HEK293 (cell line): Measurements from ENCODE around the gene GLRA3.

Source experiments
- CTCF ChIA-PET: fragments of 350-600 bp; formaldehyde crosslinking; extraction: SDS; loops from one replicate; lab custom pipeline; 2021; ENCODE audit warnings: antibody characterized with exemption; lab: Yijun Ruan, JAX
- POLR2A ChIA-PET: fragments of 300-600 bp; formaldehyde crosslinking; extraction: SDS; loops from one replicate; lab custom pipeline; 2020; ENCODE audit warnings: antibody characterized with exemption, inconsistent platforms; lab: Yijun Ruan, JAX
- H3K27ac ChIP-seq: fragments of 200-500 bp; sonication (Bioruptor generic); 2 replicates; pipeline ENCODE4 v1.5.1; 2014; ENCODE audit warnings: low read depth, low read length, control low read depth, inconsistent platforms; ENCODE audit errors: extremely low read depth
- H3K36me3 ChIP-seq, 2 experiments: fragments of 200-500 bp in 1 of 2; sonication (Bioruptor generic) in 1 of 2; 1 replicate in 1 of 2; 2 replicates in 1 of 2; pipeline ENCODE4 v1.5.1; 2014 to 2017; ENCODE audit warnings: inconsistent platforms in 2 of 2, low read length in 2 of 2; ENCODE audit not compliant: control insufficient read depth in 2 of 2, insufficient read depth in 1 of 2
- H3K4me1 ChIP-seq: fragments of 200-500 bp; sonication (Bioruptor generic); 2 replicates; pipeline ENCODE4 v1.5.1; 2014; ENCODE audit warnings: mild to moderate bottlenecking, low read length, inconsistent platforms; ENCODE audit not compliant: control insufficient read depth, insufficient read depth
- H3K4me3 ChIP-seq: 2 replicates; pipeline ENCODE4 v1.5.1; 2011; ENCODE audit warnings: low read depth, mild to moderate bottlenecking, control low read depth, low read length, moderate library complexity
- H3K9me3 ChIP-seq: fragments of 200-500 bp; sonication (Bioruptor generic); 2 replicates; pipeline ENCODE4 v1.5.1; 2014; ENCODE audit warnings: low read depth, low read length, inconsistent platforms; ENCODE audit not compliant: control insufficient read depth, insufficient read depth
- BCL11B ChIP-seq: fragments of 450-650 bp; formaldehyde crosslinking; IDR thresholded peaks from 2 replicates; pipeline ENCODE4 v1.5.1; 2016; ENCODE audit warnings: low read depth, missing biosample characterization, missing genetic modification characterization
- GLI4 ChIP-seq: fragments of 450-650 bp; formaldehyde crosslinking; IDR thresholded peaks from 2 replicates; pipeline ENCODE4 v1.5.1; 2016; ENCODE audit warnings: missing biosample characterization, missing genetic modification characterization
- MZF1 ChIP-seq: fragments of 450-650 bp; formaldehyde crosslinking; IDR thresholded peaks from 2 replicates; pipeline ENCODE4 v1.5.1; 2017; ENCODE audit warnings: missing biosample characterization, missing genetic modification characterization, borderline replicate concordance
- OVOL3 ChIP-seq: fragments of 450-650 bp; formaldehyde crosslinking; IDR thresholded peaks from 2 replicates; pipeline ENCODE4 v1.5.1; 2016; ENCODE audit warnings: missing biosample characterization, missing genetic modification characterization
- PRDM10 ChIP-seq: fragments of 450-650 bp; formaldehyde crosslinking; IDR thresholded peaks from 2 replicates; pipeline ENCODE4 v1.5.1; 2016; ENCODE audit warnings: missing biosample characterization, missing genetic modification characterization
- TRIM28 ChIP-seq: IDR thresholded peaks from 2 replicates; pipeline ENCODE4 v1.6.1; 2011; ENCODE audit warnings: low read length, control low read depth, borderline replicate concordance
- ZBTB11 ChIP-seq: fragments of 450-650 bp; formaldehyde crosslinking; conservative IDR thresholded peaks from 2 replicates; pipeline ENCODE4 v1.5.1; 2016; ENCODE audit warnings: low read depth, missing biosample characterization, missing genetic modification characterization
- ZBTB6 ChIP-seq: fragments of 450-650 bp; formaldehyde crosslinking; IDR thresholded peaks from 2 replicates; pipeline ENCODE4 v1.5.1; 2017; ENCODE audit warnings: missing biosample characterization, missing genetic modification characterization
- ZFHX2 ChIP-seq: fragments of 450-650 bp; formaldehyde crosslinking; conservative IDR thresholded peaks from 2 replicates; pipeline ENCODE4 v1.5.1; 2016; ENCODE audit warnings: missing biosample characterization, missing genetic modification characterization
- ZFP69B ChIP-seq: fragments of 450-650 bp; formaldehyde crosslinking; IDR thresholded peaks from 2 replicates; pipeline ENCODE4 v1.5.1; 2016; ENCODE audit warnings: missing biosample characterization, missing genetic modification characterization
- ZNF148 ChIP-seq: fragments of 450-650 bp; formaldehyde crosslinking; IDR thresholded peaks from 2 replicates; pipeline ENCODE4 v1.5.0; 2017; ENCODE audit warnings: missing biosample characterization, missing genetic modification characterization, borderline replicate concordance
- ZNF23 ChIP-seq: fragments of 450-650 bp; formaldehyde crosslinking; IDR thresholded peaks from 2 replicates; pipeline ENCODE4 v1.5.1; 2016; ENCODE audit warnings: missing biosample characterization, missing genetic modification characterization, borderline replicate concordance
- ZNF398 ChIP-seq: fragments of 450-650 bp; formaldehyde crosslinking; IDR thresholded peaks from 2 replicates; pipeline ENCODE4 v1.5.1; 2017; ENCODE audit warnings: missing biosample characterization, missing genetic modification characterization
- ZNF433 ChIP-seq: fragments of 450-650 bp; formaldehyde crosslinking; IDR thresholded peaks from 2 replicates; pipeline ENCODE4 v1.5.1; 2016; ENCODE audit warnings: missing biosample characterization, missing genetic modification characterization, low read depth
- ZNF48 ChIP-seq: fragments of 450-650 bp; formaldehyde crosslinking; IDR thresholded peaks from 2 replicates; pipeline ENCODE4 v1.5.1; 2016; ENCODE audit warnings: missing biosample characterization, missing genetic modification characterization
- ZNF544 ChIP-seq: fragments of 450-650 bp; formaldehyde crosslinking; IDR thresholded peaks from 2 replicates; pipeline ENCODE4 v1.5.0; 2017; ENCODE audit warnings: missing biosample characterization, missing genetic modification characterization
- ZNF561 ChIP-seq: fragments of 450-650 bp; IDR thresholded peaks from 2 replicates; pipeline ENCODE4 v1.5.1; 2018; ENCODE audit warnings: missing biosample characterization, missing genetic modification characterization, borderline replicate concordance
- ZNF600 ChIP-seq: fragments of 450-650 bp; formaldehyde crosslinking; IDR thresholded peaks from 2 replicates; pipeline ENCODE4 v1.5.1; 2016; ENCODE audit warnings: missing biosample characterization, missing genetic modification characterization
- ZNF792 ChIP-seq: fragments of 450-650 bp; formaldehyde crosslinking; IDR thresholded peaks from 2 replicates; pipeline ENCODE4 v1.5.1; 2016; ENCODE audit warnings: missing biosample characterization, missing genetic modification characterization

Gene GLRA3

GRCh38 chr4:174794543-174795094 is 34.4 kb downstream of the GLRA3 start:
- Histone ChIP-seq H3K9me3 (no peaks in the 10 kb centered on the region), H3K27ac (no peak overlapping the region), H3K4me1 (no peaks in the 10 kb centered on the region), H3K4me3 (no peak overlapping the region), H3K36me3 (no peaks in the 10 kb centered on the region)
- TF ChIP-seq ZFHX2 (tag by site-specific recombination) (no peak), MZF1 (tag by site-specific recombination) (no peak), ZBTB6 (no peak), BCL11B (tag by site-specific recombination) (no peak), ZNF792 (tag by site-specific recombination) (no peak), GLI4 (tag by site-specific recombination) (no peak), OVOL3 (tag by site-specific recombination) (no peak), ZFP69B (tag by site-specific recombination) (no peak), ZNF600 (tag by site-specific recombination) (no peak), ZNF433 (no peak), ZNF544 (no peak), ZNF23 (no peak), ZNF48 (no peak), ZNF561 (tag by site-specific recombination) (no peak), ZBTB11 (tag by site-specific recombination) (no peak), TRIM28 (no peak), ZNF148 (tag by site-specific recombination) (no peak), PRDM10 (no peak), ZNF398 (no peak)
- ChIA-PET POLR2A (no interaction called here), CTCF (no interaction called here)
